H1 (cell line): ENCODE results near the gene TARBP2. TPM values are rescaled to one million over a fixed set of nuclear protein-coding genes. Genes with fewer than 3 reads are reported as not detected.

ENCODE experiments used
- KDM5A ChIP-seq: fragments of 200-600 bp; IDR thresholded peaks from 2 replicates; pipeline ENCODE4 v1.7.1; 2012; ENCODE audit warnings: mild to moderate bottlenecking, low read length, inconsistent platforms, mixed read lengths
- NRF1 ChIP-seq: IDR thresholded peaks from 2 replicates; pipeline ENCODE4 v1.6.1; 2011; ENCODE audit warnings: mild to moderate bottlenecking, low read depth, low read length, improper control_type of control experiment
- SIRT6 ChIP-seq: IDR thresholded peaks from one replicate; pipeline ENCODE4 v1.7.1; 2012; ENCODE audit warnings: low read length, inconsistent platforms
- TAF1 ChIP-seq: IDR thresholded peaks from 2 replicates; pipeline ENCODE4 v1.6.1; 2011; ENCODE audit warnings: mild to moderate bottlenecking, low read depth, low read length
- polyA plus RNA-seq, 7 experiments: library from polyadenylated mRNA; depleted of rRNA in 3 of 7; stranded (reverse) in 5 of 7; unstranded in 2 of 7; fragments of >200 nt in 5 of 7; fragments of 200-250 nt in 2 of 7; gene quantifications; 1 replicate in 5 of 7; 2 replicates in 1 of 7; 4 replicates in 1 of 7; pipeline versions ENCODE4 v1.2.1 to v1.2.3, GENCODE V29; 2011 to 2013; ENCODE audit warnings: missing spikeins in 2 of 7, mixed read lengths in 2 of 7
- total RNA-seq: library from RNA; stranded (reverse); fragmentation: NEBNext Ultra II Directional; extraction: Animal tissue kit (Norgen Biotek cat#: 25700); gene quantifications from 2 replicates; pipeline ENCODE4 v1.2.1, GENCODE V29; 2021
- TF ChIP-seq, protein P1 (sequence below): IDR thresholded peaks from 2 replicates; pipeline ENCODE4 v1.6.1; 2012; ENCODE audit warnings: inconsistent platforms

TARBP2 gene
- total and polyA plus RNA-seq, 2 of the 8 experiments (the other 6 are each of a cell fraction or from before 2014, with no cell fraction given), result 69.9 to 122 TPM

GRCh38 chr12:53454707-53455106 lies 46.4 kb upstream of the TARBP2 start (continued):
- no peak for TF ChIP-seq KDM5A
- TF ChIP-seq SIRT6, result no peak
- TF ChIP-seq NRF1, result no peak
- TF ChIP-seq, protein P1, sequence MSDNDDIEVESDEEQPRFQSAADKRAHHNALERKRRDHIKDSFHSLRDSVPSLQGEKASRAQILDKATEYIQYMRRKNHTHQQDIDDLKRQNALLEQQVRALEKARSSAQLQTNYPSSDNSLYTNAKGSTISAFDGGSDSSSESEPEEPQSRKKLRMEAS, result no peak
- no peak for TF ChIP-seq TAF1
- TF ChIP-seq, all 59 proteins: peak for 2
